Measurements from ENCODE around the gene CCDC158.
"Not testable (repeated sequence)": the region's sequence is repeated elsewhere in the genome, so short reads cannot be mapped to it uniquely, and the experiment has no call there.

CCDC158 gene

GRCh38 chr4:76430519-76431388, 9.8 kb upstream of the CCDC158 start:
- in situ Hi-C loops (cut with MboI; ENCODE audit: low sequenced_read_pairs): no loop called here

- in situ Hi-C loops (cut with MboI; ENCODE audit: low sequenced_read_pairs): no loop called here
These were observed 8.7 kb upstream of the CCDC158 start for GRCh38 chr4:76429636-76430035.

- in situ Hi-C loops (cut with MboI; ENCODE audit: low sequenced_read_pairs): no loop called here
These were observed 5.3 kb upstream of the CCDC158 start for GRCh38 chr4:76426272-76426671.

DNA sequence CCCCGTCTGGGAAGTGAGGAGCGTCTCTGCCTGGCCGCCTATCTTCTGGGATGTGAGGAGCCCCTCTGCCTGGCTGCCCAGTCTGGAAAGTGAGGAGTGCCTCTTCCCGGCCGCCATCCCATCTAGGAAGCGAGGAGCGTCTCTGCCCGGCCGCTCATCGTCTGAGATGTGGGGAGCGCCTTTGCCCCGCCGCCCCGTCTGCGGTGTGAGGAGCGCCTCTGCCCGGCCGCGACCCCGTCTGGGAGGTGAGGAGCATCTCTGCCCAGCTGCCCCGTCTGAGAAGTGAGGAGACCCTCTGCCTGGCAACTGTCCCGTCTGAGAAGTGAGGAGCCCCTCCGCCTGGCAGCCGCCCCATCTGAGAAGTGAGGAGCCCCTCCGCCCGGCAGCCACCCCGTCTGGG, 2.2 kb upstream of the CCDC158 start:
- in situ Hi-C loops (cut with MboI; ENCODE audit: low sequenced_read_pairs): not testable (repeated sequence)

DNA sequence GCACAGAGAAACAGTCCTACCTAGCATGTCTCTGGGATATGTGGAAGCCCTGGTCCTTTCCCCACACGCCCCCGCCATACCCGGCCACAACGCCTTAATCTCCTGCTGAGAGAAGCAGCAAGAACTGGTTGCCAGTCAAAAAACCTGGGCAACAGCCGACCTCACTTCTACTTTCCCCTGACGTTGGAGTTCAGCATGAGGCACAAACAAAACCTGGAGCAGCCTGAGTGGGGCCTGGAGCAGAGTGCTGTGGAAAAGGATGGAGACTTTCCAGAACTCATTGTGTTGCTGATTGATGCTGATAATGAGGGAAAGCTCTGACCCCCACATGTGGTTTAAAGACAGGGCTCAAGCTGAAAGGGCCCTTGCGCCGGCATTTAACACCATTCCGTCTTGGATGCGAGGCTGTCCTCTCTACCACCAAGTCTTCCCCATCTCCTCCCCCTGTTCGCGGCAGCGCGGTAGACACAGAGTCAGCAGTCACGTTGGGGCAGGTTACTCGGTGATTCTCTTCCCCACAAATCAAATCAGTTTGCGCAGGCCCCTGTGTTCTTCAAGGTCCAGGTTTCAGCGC, 666 bp downstream of the CCDC158 start:
- in situ Hi-C loops (cut with MboI; ENCODE audit: low sequenced_read_pairs): no loop called here

GRCh38 chr4:76410636-76411035, 10.3 kb downstream of the CCDC158 start:
- in situ Hi-C loops (cut with MboI; ENCODE audit: low sequenced_read_pairs): no loop called here

GRCh38 chr4:76407440-76408119, 13.4 kb downstream of the CCDC158 start:
- in situ Hi-C loops (cut with MboI; ENCODE audit: low sequenced_read_pairs): no loop called here

DNA sequence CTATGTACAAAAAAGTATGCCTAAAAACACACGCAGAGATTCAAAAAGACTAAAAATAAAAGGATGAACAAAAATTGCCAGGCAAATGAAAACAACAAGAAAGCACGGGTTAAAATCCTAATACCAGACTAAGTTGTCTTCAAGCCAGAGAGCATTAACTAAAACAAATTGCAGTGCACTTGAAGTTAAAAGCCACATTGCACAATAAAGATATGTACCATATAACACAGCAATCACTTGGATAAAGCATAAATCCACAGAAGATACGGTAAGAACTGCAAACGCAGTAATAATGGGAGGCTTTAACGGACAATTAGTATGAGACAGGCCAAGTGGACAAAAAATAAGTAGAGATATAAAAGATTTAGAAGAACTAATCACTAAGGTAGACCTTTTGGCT, 14.9 kb downstream of the CCDC158 start:
- in situ Hi-C loops (cut with MboI; ENCODE audit: low sequenced_read_pairs): no loop called here

GRCh38 chr4:76401654-76402053, 19.3 kb downstream of the CCDC158 start:
- in situ Hi-C loops (cut with MboI; ENCODE audit: low sequenced_read_pairs): no loop called here

DNA sequence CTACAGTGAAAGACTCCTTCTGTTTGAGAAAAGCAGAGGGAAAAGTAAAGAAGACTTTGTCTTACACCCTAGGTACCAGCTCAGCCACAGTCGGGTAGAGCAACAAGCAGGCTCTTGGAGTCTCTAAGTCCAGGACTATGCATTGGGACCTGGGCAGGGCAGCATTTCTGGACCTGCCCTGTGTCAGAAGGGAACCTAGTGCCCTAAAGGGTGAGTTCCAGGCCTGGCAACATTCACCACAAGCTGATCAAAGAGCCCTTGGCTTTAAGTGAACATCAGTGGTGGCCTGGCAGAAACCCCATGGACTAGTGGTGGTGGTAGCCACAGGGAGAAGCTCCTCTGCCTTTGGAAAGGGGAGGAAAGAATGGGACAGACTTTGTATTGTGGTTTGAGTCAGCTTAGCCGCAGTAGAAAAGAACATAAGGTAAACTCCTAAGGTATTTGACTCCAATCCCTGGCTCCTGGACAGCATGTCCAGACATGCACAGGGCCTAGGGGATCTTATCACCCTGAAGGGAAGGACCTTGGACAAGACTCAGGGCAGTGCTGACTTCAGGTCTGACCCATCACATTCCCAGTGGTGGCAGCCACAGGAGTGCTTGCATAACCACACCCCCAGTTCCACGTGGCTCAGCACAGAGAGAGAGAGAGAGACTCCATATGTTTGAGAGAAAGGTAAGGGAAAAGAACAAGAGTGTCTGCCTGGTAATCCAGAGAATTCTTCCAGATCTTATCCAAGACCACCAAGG, 32.6 kb downstream of the CCDC158 start:
- in situ Hi-C loops (cut with MboI; ENCODE audit: low sequenced_read_pairs): no loop called here

- in situ Hi-C loops (cut with MboI; ENCODE audit: low sequenced_read_pairs): no loop called here
These were observed 34.2 kb downstream of the CCDC158 start for GRCh38 chr4:76386566-76387305.

DNA sequence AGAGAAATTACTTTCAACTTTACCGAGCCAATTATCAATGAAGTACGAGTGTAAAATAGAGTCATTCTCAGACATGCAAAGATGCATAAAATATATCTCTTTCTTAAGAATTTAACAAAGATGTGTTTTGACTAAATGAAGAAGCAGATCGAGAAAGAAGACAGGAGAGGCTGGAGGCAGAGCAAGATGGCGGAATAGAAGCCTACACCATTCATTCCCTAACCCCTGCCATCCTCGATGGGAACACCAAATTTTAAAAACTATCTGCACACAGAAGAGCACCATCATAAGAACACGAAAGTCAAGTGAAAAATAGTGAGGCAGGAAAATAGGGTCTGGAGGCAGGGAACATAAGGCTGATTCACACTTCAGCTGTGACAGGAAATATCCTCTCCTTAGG, 35.0 kb downstream of the CCDC158 start:
- in situ Hi-C loops (cut with MboI; ENCODE audit: low sequenced_read_pairs): no loop called here

DNA sequence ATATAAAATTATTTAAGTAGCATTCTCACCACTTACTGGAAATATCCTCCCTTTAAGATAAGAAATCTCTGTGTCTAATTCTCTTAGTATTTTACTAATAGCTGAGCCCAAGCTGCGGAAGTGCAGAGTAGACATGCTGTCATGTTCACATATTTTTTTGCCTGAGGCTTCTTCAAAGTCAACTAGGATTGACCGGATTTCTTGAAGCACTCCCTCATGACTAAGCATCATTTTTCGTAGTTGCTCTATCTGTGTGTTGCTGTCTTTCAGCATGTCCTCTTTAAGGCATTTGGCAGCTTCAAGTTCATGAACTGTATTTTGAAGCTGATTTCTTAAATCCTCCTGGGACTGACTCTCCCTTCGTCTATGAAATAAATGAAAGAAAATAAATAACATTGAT, 36.9 kb downstream of the CCDC158 start:
- in situ Hi-C loops (cut with MboI; ENCODE audit: low sequenced_read_pairs): no loop called here

GRCh38 chr4:76383001-76383400, 37.9 kb downstream of the CCDC158 start:
- in situ Hi-C loops (cut with MboI; ENCODE audit: low sequenced_read_pairs): no loop called here

DNA sequence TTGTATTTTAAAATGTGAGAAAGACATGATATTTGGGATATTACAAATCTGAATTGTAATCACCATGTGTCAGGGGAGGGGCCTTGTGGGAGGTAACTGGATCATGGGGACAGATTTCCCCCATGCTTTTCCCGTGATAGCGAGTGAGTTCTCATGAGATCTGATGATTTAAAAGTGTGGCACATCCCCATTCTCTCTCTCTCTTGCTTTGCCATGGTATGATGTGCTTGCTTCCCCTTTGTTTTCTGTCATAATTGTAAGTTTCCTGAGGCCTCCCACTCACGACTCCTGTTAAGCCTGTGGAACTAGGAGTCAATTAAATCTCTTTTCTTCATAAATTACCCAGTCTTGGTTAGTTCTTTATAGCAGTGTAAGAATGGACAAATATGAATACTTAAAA, 39.0 kb downstream of the CCDC158 start:
- in situ Hi-C loops (cut with MboI; ENCODE audit: low sequenced_read_pairs): no loop called here

GRCh38 chr4:76380561-76380960, 40.4 kb downstream of the CCDC158 start:
- in situ Hi-C loops (cut with MboI; ENCODE audit: low sequenced_read_pairs): no loop called here

DNA sequence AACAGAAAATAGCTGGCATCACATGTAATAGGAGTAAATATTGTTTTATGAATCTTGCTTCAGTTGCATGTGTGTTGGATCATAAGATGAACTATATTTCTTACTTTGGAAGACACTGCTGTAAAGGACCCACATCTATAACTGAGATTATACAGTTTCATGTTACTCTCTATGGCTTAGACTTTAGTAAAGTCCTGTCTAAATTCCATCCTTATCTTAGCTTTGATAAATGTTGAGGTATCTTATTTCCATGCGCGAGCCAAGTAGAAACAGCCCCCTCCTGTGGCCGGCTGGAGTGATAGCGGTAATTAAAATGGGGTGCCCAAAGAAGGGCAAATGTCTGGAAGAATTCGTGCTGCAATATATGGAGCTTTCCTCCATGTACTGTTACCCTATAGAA, 43.0 kb downstream of the CCDC158 start:
- in situ Hi-C loops (cut with MboI; ENCODE audit: low sequenced_read_pairs): no loop called here

GRCh38 chr4:76377481-76377901, 43.5 kb downstream of the CCDC158 start:
- in situ Hi-C loops (cut with MboI; ENCODE audit: low sequenced_read_pairs): no loop called here

DNA sequence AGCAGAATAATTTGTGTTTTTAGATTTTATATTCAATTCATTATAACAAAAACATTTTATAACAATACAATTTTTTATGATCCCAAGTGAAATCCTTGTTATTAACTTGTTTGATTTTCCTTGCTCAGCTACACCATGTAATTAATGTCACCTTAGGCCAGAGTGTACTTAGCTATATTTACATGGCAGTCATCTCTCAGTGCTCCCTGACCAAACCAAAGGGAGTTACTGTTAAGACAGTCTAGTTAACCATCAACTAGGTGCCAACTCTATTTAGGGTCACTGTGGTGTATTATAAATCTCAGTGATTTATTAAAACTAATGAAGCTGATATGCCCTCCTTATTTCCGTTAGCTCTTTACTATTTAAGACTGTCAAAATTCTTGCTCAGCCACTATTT, 44.4 kb downstream of the CCDC158 start:
- in situ Hi-C loops (cut with MboI; ENCODE audit: low sequenced_read_pairs): no loop called here

DNA sequence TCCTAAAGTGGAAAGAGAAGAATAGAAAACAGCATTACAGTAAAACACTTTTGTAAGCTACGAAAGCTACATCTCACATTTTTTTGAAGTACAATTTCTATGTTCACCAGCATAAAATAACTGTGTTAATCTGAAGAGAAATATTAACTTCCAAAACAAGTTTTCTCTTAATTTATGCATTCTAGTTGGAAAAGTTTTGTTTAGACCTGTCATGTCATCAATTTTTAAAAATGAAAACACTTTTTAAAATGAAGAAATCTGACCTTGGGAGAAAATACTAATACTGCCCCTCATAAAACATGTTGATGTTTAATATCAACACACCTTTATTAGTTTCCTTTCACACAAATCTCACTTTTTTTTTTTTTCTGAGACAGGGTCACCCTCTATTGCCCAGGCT, 45.2 kb downstream of the CCDC158 start:
- in situ Hi-C loops (cut with MboI; ENCODE audit: low sequenced_read_pairs): no loop called here

GRCh38 chr4:76374798-76375197, 46.1 kb downstream of the CCDC158 start:
- in situ Hi-C loops (cut with MboI; ENCODE audit: low sequenced_read_pairs): no loop called here

Measured in hTERT RPE-1 (cell line).